Activated CD8-positive, alpha-beta memory T cell treated with anti-CD3 and anti-CD28 coated beads for 48 hours (primary cell): ENCODE data around the gene SLC16A3.

ENCODE experiments used
- DNase-seq, 3 experiments: peaks; one replicate each; pipeline ENCODE4 v3.0.0-alpha.2; 2020; ENCODE audit warnings: low read depth in 2 of 3, low spot score in 2 of 3

SLC16A3 gene

GRCh38 chr17:82281076-82281475, 52.2 kb downstream of the SLC16A3 start:
- DNase-seq, result no peak

GRCh38 chr17:82281502-82282238, 52.8 kb downstream of the SLC16A3 start:
- no peak for DNase-seq

DNA sequence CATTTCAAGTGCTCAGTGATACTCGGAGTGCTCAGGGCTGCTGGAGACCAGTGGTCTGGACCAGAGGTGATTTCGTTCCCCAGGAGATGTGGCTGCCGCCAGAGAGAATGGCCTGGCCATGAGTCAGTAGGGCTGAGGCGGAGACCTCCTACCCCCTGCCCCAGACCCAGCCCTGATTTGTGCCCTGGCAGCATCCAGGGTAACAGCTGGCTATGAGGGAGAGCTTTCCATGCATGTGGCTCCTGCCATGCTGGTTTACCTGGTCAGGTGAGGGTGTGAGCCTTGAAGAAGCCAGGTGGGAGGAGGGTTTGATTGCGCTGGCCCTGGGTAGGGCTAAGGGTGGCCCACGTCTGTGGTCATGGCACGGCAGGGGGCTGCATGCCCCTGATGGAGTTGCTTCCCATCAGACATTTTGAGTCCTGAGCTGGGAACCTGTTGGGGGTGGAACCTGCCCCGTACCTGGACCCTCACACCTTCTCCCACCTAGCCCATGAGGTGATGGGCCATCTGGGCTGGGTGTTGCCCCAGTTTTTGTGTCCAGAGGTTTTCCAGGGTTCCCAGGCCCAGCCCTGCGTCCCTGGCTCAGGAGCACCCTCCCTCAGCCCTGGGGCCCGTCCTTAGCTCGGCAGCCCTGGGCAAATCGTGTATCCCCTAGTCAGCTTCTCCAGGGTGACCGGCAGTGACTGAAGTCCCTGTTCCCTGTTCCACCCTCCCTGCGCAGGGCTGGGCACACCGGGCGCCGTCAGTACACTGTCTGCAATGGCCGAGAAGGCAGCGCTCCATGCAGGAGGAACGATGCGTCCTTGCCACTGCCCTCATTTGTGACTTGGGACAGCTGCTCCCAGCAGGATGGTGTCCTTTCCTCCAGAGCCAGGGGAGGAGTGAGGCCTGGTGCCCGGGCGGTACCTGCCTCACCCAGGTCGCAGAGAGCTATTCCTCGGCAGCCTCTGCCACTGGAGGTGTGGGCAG, 53.7 kb downstream of the SLC16A3 start:
- no peak for DNase-seq

DNA sequence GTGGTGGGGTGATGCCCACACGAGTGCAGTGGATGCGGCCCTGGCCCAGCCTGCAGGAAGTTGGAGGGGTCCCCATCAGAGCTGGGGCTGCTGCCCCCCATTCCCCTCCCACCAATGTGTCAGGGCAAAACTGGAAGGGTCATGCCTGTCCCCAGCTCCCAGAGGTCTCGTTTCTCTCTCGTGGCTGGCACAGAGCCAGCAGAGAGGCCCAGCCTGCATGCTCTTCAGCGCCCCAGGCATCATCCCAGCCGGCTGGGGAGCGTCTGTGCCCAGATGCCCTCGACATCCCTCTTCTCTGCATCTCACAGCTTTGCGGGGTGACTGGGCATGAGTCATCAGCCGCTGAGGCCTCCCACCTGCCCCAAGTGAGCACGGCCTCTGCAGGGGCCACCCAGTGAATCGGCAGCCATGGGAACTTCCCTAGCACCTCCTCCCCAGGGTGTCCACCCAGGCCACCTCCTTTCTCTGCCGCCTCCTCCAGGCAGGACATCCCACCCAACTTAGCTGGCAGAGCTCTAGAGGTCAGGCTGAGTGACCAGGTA, 54.4 kb downstream of the SLC16A3 start:
- DNase-seq, result no peak

GRCh38 chr17:82285141-82285540, 56.3 kb downstream of the SLC16A3 start:
- DNase-seq, result no peak

DNA sequence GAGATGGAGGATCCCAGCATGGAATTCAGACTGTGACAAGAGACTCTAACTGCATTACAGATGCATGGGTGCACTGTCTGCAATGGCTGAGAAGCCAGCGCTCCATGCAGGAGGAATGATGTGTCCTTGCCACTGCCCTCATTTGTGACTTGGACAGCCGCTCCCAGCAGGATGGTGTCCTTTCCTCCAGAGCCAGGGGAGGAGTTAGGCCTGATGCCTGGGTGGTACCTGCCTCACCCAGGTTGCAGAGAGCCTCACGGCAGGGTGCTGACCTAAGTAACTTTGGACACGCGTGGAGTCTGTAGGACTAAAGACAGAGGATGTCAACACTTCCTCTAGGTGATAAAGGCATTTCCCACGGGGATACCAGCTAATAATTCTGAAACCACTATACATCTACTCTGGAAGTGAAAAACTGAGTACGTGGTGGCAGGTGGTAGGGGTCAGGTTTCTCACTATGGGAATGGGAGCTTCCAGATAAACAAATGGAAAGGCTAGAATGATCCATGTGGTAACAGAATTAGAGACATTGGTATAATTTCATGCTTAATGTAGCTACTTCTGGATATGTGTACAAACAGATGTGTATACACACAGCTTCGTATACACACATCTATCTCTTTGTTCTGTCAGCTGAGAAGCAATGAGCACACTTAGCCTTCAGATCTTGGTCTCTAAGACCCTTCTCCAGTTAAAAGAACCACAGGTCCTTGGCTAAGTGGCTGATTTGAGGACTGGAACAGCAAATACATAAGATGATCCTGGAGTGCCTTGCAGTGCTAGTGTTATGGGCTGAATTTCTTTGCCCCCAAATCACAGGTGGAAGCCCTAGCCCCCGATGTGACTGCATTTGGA, 58.4 kb downstream of the SLC16A3 start:
- DNase-seq, result no peak

DNA sequence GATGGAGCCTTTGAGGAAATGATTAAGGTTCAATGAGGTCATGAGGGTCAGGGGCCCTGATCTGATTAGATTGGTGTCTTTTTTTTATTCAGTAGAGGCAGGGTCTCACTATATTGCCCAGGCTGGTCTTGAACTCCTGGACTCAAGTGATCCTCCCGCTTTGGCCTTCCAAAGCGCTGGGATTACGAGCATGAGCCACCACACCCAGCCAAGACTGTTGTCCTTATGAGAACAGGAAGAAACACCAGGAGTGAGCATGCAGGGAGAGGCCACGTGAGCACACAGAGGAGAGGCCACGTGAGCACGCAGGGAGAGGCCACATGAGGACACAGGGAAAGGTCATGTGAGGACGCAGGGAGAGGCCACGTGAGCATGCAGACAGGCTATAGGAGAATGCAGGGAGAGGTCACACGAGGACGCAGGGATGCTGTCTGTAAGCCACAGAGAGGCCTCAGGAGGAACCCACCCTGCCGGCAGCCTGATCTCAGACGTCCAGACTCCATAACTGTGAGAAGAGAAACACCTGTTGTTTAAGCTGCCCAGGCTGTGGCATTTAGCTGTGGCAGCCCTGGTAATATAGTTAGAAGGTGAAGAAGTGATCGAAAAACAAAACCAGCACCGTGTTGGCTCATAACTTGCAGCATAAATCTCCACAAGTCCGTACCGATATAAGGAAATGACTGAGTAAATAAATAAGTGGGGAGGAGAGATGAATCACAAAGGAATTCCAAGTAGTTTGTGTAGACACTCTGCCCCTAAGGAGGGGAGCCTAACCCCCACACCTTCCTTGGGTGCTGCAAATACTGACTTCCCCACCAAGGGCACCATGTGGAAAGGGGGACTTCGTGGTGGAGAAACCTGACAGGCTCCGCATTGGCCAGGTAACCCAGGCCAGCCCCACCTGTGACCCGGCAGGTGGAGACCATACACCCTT, 59.3 kb downstream of the SLC16A3 start:
- DNase-seq, result no peak
